Fibroblast of gingiva (primary cell): ENCODE data around the gene PARD6B.

Source experiments
- DNase-seq: peaks from one replicate; pipeline ENCODE4 v3.0.0-alpha.2; 2011; ENCODE audit warnings: low read depth

PARD6B gene

DNA sequence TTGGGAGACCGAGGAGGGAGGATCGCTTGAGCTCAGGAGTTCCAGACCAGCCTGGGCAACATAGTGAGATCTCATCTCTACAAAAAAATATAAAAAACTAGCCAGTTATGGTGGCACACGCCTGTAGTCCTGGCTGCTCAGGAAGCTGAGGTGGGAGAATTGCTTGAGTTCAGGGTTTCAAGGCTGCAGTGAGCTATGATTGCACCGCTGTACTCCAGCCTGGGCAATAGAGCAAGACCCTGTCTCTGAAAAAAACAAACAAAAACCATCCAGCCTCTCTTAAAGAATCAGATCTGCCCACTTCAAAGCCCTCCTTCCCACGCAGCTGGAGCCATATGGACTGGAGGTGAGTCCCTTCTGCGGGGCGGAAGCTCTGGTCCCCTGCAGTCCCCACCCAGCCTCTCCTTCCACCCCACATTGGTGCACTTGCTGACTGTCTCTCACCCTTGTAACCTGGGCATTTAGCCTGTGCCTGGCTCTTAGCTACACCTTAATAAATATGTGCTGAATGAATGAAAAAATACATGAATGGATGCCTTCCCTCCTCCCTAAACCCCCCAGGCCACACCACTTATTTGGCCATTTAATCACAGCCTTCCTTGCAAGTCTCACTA lies 7.2 kb upstream of the PARD6B start:
- no peak for DNase-seq

DNA sequence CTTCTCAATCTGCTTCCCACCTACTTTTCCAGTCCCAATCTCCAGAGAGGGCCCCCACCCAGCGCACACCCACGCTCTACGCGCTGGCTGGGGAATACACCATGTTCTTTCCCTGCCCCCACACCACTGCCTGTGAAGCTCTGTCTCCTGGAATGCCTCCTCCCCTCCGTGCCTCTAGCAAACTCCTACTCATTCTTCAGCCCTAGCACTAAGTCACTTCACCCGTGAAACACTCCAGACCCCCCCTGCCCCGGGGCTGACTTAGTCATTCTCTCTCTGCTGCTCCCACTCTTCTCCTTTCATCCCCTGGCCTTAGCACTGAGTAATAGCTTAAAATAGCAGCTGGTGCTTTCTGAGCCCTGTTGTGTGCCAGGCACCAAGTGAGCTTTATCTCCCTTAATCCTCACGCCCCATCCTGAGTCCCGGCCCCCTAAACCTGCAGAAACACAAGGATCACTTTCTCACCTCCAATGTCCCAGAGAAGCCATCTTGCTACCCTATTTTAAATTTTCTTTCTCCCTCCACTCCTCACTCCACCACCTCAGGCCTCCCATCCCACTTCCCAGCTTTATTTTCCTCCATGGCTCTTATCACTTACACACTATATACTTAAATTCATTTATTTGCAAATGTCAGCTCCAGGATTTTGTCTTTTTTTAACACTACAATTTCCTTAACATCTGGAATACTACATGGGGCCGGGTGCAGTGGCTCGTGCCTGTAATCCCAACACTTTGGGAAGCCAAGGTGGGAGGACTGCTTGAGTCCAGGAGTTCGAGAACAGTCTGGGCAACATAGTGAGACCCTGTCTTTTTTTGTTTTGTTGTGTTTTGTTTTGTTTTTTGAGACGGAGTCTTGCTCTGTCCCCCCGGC lies 6.3 kb upstream of the PARD6B start:
- DNase-seq = peak; percentile 72

DNA sequence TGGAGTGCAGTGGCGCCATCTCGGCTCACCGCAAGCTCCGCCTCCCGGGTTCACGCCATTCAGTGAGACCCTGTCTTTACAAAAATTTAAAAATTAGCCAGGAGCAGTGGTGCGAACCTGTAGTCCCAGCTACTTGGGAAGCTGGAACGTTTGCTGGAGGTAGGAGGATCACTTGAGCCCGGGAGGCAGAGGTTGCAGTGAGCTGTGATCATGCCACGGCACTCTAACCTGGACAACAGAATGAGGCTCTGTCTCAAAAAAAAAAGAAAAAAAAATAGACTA lies 5.7 kb upstream of the PARD6B start:
- no peak for DNase-seq

GRCh38 chr20:50726955-50727791 lies 4.2 kb upstream of the PARD6B start:
- no peak for DNase-seq

- no peak for DNase-seq
Measured at GRCh38 chr20:50727792-50728485, 3.4 kb upstream of the PARD6B start.

DNA sequence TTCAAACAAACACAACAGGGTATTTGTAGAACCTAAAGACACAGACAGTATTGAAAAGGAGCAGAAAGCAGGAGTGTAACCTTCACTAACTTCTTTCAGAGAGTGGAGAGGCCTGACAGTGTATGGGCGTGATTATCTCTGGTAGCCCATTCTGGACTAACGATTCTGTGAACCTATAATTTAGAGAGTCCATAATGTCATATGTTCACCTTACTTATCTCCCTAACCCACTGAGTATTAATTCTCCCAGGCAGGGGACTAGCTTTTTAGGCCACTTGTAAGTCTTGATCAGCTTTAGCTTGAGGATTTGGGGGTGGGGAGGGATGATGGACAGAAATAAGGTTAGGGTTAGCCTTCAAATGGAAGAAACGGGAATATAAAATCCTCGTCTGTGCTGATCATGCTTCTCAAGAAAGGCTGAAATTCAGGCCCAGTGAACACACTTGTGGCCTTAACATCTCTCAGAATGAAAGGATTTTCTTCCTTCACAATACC lies 2.8 kb upstream of the PARD6B start:
- DNase-seq = no peak

DNA sequence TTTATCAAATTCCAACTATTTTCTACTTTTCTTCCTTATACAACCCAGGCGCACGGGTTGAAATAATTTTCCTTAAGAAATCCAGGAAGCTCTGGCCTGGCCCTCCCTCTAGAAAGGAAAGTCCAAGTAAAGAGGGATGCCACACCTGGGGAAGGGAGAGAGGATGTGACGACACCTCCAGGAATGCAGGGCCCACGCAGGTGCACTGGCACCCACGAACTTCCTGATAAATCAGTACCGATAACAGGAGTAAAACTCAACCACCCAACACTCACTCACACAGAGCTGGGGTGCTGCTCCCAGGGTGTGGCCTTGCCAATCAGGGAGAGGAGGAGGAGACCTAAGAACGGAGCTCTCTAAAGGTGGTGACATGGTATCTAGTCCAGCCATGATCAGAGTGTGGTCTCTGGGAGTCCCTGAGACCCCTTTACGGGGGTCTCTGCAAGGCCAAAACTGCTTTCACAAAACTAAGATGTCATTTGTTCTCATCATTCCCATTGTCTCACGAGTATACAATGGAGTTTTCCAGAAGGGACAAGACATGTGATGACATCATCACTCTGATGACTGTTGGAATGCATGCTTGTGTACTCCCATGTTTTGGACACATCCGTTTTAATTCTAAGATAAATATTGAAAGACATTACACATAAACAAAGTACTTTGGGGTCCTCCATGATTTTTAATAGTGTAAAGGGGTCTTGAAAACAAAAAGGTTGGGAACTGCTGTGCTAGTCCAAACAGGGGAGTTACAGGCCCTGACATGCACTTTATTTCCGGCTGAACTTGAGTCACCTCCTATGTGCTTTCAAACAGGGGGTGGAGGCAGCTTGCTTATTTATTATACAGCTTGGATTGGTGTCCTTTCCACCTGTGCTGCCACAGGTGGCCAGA lies 2.2 kb upstream of the PARD6B start:
- no peak for DNase-seq

GRCh38 chr20:50729901-50730764 lies 1.2 kb upstream of the PARD6B start:
- DNase-seq = no peak

GRCh38 chr20:50730765-50731054 lies 670 bp upstream of the PARD6B start:
- no peak for DNase-seq

DNA sequence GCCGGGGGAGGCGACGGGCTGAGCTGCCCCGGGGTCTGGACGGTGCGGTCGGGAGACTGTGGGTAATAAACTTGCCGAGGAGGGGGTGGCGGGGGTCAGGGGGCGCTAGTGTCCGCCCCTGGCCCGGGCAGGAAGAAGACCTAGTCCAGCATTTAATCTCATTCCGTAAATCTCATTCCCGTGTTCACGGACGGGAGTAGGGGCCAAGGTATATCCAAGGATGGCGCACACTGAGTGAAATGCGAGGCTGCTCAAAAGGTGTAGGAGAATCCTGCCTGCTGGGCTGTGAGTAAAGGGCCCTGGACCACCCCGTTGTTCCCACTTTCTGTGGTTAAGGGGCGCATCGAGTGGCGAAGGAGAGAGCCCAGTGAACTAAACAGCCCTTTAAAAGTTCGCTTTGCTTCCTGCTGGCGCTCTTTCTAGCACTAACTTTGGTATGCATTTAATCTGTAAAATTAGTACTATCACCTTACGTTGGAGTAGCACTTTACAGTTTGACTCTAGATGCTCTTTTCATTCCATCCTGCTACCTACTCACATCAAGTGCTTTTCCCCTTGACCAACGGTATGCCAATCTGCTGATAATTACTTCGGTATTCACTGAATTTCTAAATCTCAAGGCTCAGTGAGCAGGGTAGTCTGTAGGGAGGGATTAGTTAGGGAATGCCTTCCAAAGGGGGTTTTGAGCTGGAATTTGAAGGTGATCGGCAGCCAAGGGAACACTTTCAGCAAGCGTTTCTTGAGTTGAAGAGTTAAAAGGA lies 730 bp downstream of the PARD6B start:
- no peak for DNase-seq

GRCh38 chr20:50733644-50734349 lies 2.4 kb downstream of the PARD6B start:
- DNase-seq = no peak

DNA sequence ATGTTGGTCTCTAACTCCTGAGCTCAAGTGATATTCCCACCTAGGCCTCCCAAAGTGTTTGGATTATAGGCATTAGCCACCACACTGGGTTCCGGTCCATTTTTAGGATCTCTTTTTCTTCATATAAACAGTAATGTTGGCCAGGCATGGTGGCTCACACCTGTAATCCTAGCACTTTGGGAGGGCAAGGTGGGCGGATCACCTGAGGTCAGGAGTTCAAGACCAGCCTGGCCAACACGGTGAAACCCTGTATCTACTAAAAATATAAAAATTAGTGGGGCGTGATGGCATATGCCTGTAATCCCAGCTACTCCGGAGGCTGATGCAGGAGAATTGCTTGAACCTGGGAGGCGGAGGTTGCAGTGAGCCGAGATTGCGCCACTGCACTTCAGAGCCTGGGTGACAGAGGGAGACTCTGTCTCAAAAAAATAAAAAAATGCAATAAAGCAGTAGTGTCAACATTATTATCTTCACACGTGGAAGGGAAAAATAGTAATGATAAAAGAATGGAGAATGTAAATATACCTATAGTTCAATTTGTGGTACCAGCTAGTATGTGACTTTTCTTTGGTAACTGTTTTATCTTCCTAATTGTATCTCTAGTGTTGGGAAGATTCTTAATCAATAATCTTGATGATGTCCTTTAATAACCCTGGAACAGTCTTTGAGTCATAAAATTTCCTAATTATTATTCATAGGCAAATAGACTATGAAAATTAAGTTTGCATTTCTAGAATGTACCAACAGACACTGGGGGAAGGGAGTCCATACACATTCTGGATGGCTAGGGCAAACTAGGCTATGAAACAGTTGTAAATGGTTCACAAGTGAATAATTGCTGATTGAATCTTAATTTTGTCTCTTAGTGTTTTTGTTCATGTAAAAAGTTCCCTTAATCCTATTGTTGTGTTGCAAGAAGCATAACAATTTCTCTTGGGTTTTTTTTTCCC lies 3.6 kb downstream of the PARD6B start:
- DNase-seq = no peak

DNA sequence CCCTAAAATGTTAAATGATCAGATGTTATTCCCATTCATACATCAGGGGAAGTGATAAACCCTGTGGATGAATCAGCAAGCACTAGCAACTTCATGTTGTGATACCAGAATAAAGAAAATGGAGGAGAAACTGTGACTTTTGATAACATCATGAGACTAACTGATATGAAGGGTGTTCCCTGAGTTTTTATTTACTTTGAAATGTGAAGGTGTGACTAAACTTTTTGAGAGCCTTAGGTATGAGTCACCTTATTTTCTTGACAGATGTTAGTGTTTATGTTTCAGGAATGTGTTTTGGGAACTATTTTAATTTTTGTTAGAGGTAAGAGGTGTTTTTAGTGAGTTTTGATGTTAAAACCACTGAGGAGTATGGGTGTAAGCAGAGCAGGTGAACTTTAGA lies 4.4 kb downstream of the PARD6B start:
- no peak for DNase-seq

DNA sequence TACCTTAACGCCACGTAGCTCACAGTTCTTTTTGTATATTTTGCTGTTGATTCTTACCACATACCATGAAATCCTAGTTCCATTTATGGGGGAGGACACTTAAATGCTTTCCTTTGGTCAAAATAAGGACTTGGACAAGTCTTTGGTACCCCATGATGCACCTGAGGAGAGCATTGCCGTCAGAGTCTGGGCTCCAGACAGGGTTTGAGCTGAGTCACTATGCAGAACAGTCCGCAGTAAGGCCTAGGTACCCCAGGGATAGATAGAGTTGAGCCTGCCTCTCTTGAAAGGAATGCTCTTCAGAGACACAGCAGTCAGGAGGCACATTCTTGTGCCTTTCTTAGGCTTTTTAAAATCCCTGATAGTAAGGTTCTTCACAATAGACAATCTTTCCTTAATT lies 6.0 kb downstream of the PARD6B start:
- DNase-seq = no peak

- no peak for DNase-seq
Measured at GRCh38 chr20:50743087-50743486, 11.7 kb downstream of the PARD6B start.

DNA sequence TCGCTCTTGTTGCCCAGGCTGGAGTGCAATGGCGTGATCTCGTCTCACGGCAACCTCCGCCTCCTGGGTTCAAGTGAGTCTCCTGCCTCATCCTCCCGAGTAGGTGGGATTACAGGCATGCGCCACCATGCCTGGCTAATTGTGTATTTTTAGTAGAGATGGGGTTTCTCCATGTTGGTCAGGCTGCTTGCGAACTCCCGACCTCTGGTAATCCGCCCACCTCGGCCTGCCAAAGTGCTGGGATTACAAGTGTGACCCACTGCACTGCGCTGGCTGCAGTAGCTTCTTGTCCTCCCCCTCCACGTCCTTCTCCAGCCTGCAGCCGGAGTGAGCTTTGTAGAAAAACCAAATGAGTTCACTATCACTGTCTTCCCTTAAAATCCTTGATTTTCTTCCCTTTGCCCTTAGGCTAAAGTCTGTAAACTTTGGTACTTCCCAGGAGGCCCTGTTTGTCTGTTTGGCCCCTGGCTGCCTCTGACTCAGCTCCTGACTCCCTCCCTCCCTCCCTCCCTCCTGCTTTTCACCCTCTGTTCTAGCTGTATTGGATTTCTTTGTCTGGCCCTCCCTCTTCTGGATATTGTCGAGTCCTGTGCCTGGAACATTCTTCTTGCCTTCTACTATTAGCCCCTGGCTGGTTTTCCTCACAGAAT lies 12.9 kb downstream of the PARD6B start:
- peak; percentile 88 for DNase-seq

DNA sequence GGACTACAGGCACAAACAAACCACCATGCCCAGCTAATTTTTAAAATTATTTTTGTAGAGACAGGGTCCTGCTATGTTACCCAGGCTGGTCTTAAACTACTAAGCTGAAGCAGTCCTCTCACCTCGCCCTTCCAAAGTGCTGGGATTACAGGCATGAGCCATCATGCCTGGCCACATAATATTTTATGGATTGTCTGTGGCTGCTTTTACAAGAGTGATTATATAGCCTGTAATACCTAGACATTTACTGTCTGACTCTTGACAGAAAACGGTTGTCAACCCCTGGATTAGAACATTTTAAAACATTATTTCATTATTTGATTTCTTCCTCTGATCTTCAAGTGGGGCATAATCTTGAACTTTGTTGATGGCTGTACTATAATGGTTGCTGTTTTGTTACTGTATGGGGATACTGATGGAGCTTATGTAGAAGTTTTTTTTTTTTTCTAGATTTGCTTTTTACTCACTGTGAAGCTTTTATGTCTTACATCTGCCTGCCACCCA lies 14.3 kb downstream of the PARD6B start:
- DNase-seq = no peak
